Measurements from ENCODE around the gene AMHR2. TPM values are rescaled to one million over a fixed set of nuclear protein-coding genes. Genes with fewer than 3 reads are reported as not detected.

The AMHR2 gene
- total RNA-seq, 2 experiments from 2014 or later, result not detected

- H3K4me1 Mint-ChIP-seq (ENCODE audit: low read depth), result peaks cover 39% of the 10 kb centered on the region
These were observed 31.1 kb downstream of the AMHR2 start for GRCh38 chr12:53454707-53455106.

GRCh38 chr12:53456654-53457366, 33.2 kb downstream of the AMHR2 start:
- no peak overlapping the region for H3K4me3 Mint-ChIP-seq
- no peaks in the 10 kb centered on the region for H3K27me3 Mint-ChIP-seq (ENCODE audit: low read depth)
- no peak for DNase-seq
- H3K27ac Mint-ChIP-seq, result no peak overlapping the region
- ATAC-seq, result no peak
- H3K4me1 Mint-ChIP-seq (ENCODE audit: low read depth), result peaks cover 41% of the 10 kb centered on the region
- H3K36me3 Mint-ChIP-seq (ENCODE audit: low read depth), result peaks cover 79% of the 10 kb centered on the region
- ChIA-PET CTCF (interaction anchor here (0.9 to 1.5 kb wide), 3 partner anchors 19 to 105 kb away, joined by 3 read pairs; no protein-coding TSS in a partner anchor), POLR2A (interaction anchor here (0.6 to 4.0 kb wide), 2 partner anchors 19 to 442 kb away, joined by 4 to 16 read pairs; no protein-coding TSS in a partner anchor)
- no peaks in the 10 kb centered on the region for H3K9me3 Mint-ChIP-seq (ENCODE audit: insufficient read depth)

More at GRCh38 chr12:53454707-53455106, 31.1 kb downstream of the AMHR2 start:
- no peak for ATAC-seq
- peak overlapping the region; percentile 94 for H3K4me3 Mint-ChIP-seq
- no peaks in the 10 kb centered on the region for H3K9me3 Mint-ChIP-seq (ENCODE audit: insufficient read depth)
- H3K27me3 Mint-ChIP-seq (ENCODE audit: low read depth), result no peaks in the 10 kb centered on the region
- ChIA-PET CTCF (interaction anchor here (0.7 to 3.2 kb wide), 4 partner anchors 21 to 961 kb away, joined by 3 to 18 read pairs (median 4); partner anchors contain the start of gene ESPL1), POLR2A (interaction anchor here (0.6 to 4.0 kb wide), 7 partner anchors 10 to 186 kb away, joined by 3 to 16 read pairs (median 3); no protein-coding TSS in a partner anchor)
- H3K27ac Mint-ChIP-seq, result peak overlapping the region; percentile 100
- DNase-seq, result no peak
- peaks cover 63% of the 10 kb centered on the region for H3K36me3 Mint-ChIP-seq (ENCODE audit: low read depth)

- Mint-ChIP-seq H3K27ac (no peak overlapping the region), H3K9me3 (ENCODE audit: insufficient read depth) (no peaks in the 10 kb centered on the region), H3K36me3 (ENCODE audit: low read depth) (peaks cover 83% of the 10 kb centered on the region), H3K4me1 (ENCODE audit: low read depth) (peaks cover 38% of the 10 kb centered on the region), H3K4me3 (no peak overlapping the region), H3K27me3 (ENCODE audit: low read depth) (no peaks in the 10 kb centered on the region)
- ChIA-PET POLR2A (interaction anchor here (1.2 to 1.7 kb wide), 4 partner anchors 9 to 23 kb away, joined by 3 to 5 read pairs (median 5); no protein-coding TSS in a partner anchor), CTCF (interaction anchor here (1.0 to 1.7 kb wide), 5 partner anchors 15 to 107 kb away, joined by 3 to 5 read pairs (median 4); no protein-coding TSS in a partner anchor)
- no peak for DNase-seq
- ATAC-seq, result no peak
These were observed 35.4 kb downstream of the AMHR2 start for GRCh38 chr12:53459097-53459496.

- Mint-ChIP-seq H3K36me3 (ENCODE audit: low read depth) (peaks cover 83% of the 10 kb centered on the region), H3K4me3 (no peak overlapping the region), H3K9me3 (ENCODE audit: insufficient read depth) (no peaks in the 10 kb centered on the region), H3K27me3 (ENCODE audit: low read depth) (no peaks in the 10 kb centered on the region), H3K4me1 (ENCODE audit: low read depth) (peaks cover 27% of the 10 kb centered on the region), H3K27ac (no peak overlapping the region)
- DNase-seq, result no peak
- ChIA-PET POLR2A (interaction anchor here (0.6 to 1.5 kb wide), 3 partner anchors 12 to 166 kb away, joined by 3 read pairs; no protein-coding TSS in a partner anchor), CTCF (interaction anchor here (1.5 to 3.3 kb wide), 3 partner anchors 15 to 109 kb away, joined by 3 to 14 read pairs (median 3); no protein-coding TSS in a partner anchor)
- ATAC-seq, result no peak
These were observed 37.4 kb downstream of the AMHR2 start for GRCh38 chr12:53461059-53461458.

- Mint-ChIP-seq H3K4me1 (ENCODE audit: low read depth) (peaks cover 25% of the 10 kb centered on the region), H3K9me3 (ENCODE audit: insufficient read depth) (no peaks in the 10 kb centered on the region)
- no peak for DNase-seq
These were observed 37.9 kb downstream of the AMHR2 start for GRCh38 chr12:53461591-53461990.

GRCh38 chr12:53462935-53463334, 39.3 kb downstream of the AMHR2 start:
- ChIA-PET POLR2A (no interaction called here), CTCF (interaction anchor here (3.3 kb wide), 1 partner anchor 13 kb away, joined by 14 read pairs; no protein-coding TSS in a partner anchor)
- Mint-ChIP-seq H3K36me3 (ENCODE audit: low read depth) (peaks cover 91% of the 10 kb centered on the region), H3K4me3 (no peak overlapping the region), H3K9me3 (ENCODE audit: insufficient read depth) (no peaks in the 10 kb centered on the region), H3K27me3 (ENCODE audit: low read depth) (no peaks in the 10 kb centered on the region), H3K27ac (no peak overlapping the region), H3K4me1 (ENCODE audit: low read depth) (peaks cover 24% of the 10 kb centered on the region)
- no peak for ATAC-seq
- no peak for DNase-seq

More at GRCh38 chr12:53461591-53461990, 37.9 kb downstream of the AMHR2 start:
- ATAC-seq, result no peak
- Mint-ChIP-seq H3K36me3 (ENCODE audit: low read depth) (peaks cover 83% of the 10 kb centered on the region), H3K4me3 (no peak overlapping the region), H3K27ac (no peak overlapping the region), H3K27me3 (ENCODE audit: low read depth) (no peaks in the 10 kb centered on the region)
- ChIA-PET POLR2A (interaction anchor here (0.7 kb wide), 2 partner anchors 102 to 136 kb away, joined by 3 read pairs; no protein-coding TSS in a partner anchor), CTCF (interaction anchor here (1.5 to 3.3 kb wide), 2 partner anchors 15 to 109 kb away, joined by 3 to 14 read pairs; no protein-coding TSS in a partner anchor)

GRCh38 chr12:53463802-53464560, 40.3 kb downstream of the AMHR2 start:
- no peak overlapping the region for H3K27ac Mint-ChIP-seq
- CTCF ChIA-PET, result interaction anchor here (1.7 to 3.1 kb wide), 2 partner anchors 11 to 13 kb away, joined by 4 to 15 read pairs; no protein-coding TSS in a partner anchor
- no peak overlapping the region for H3K4me3 Mint-ChIP-seq
- DNase-seq, result no peak
- ATAC-seq, result no peak
- no peaks in the 10 kb centered on the region for H3K27me3 Mint-ChIP-seq (ENCODE audit: low read depth)
- H3K9me3 Mint-ChIP-seq (ENCODE audit: insufficient read depth), result no peaks in the 10 kb centered on the region
- H3K4me1 Mint-ChIP-seq (ENCODE audit: low read depth), result peaks cover 29% of the 10 kb centered on the region
- POLR2A ChIA-PET, result interaction anchor here (0.6 to 1.2 kb wide), 4 partner anchors 10 to 277 kb away, joined by 3 read pairs; no protein-coding TSS in a partner anchor
- H3K36me3 Mint-ChIP-seq (ENCODE audit: low read depth), result peaks cover 89% of the 10 kb centered on the region

- POLR2A ChIA-PET, result interaction anchor here (0.6 to 1.2 kb wide), 5 partner anchors 10 to 27 kb away, joined by 3 to 4 read pairs (median 3); no protein-coding TSS in a partner anchor
- no peak overlapping the region for H3K4me3 Mint-ChIP-seq
- peaks cover 26% of the 10 kb centered on the region for H3K4me1 Mint-ChIP-seq (ENCODE audit: low read depth)
- no peaks in the 10 kb centered on the region for H3K27me3 Mint-ChIP-seq (ENCODE audit: low read depth)
- H3K36me3 Mint-ChIP-seq (ENCODE audit: low read depth), result peaks cover 87% of the 10 kb centered on the region
- H3K9me3 Mint-ChIP-seq (ENCODE audit: insufficient read depth), result no peaks in the 10 kb centered on the region
- ATAC-seq, result no peak
- peak overlapping the region; percentile 43 for H3K27ac Mint-ChIP-seq
- no peak for DNase-seq
- CTCF ChIA-PET, result interaction anchor here (1.7 to 3.1 kb wide), 2 partner anchors 11 to 12 kb away, joined by 4 to 15 read pairs; no protein-coding TSS in a partner anchor
These were observed 41.2 kb downstream of the AMHR2 start for GRCh38 chr12:53464685-53465418.

- ChIA-PET POLR2A (interaction anchor here (0.6 to 1.2 kb wide), 3 partner anchors 9 to 26 kb away, joined by 3 to 4 read pairs (median 3); no protein-coding TSS in a partner anchor), CTCF (interaction anchor here (1.7 to 3.1 kb wide), 2 partner anchors 11 to 12 kb away, joined by 4 to 15 read pairs; no protein-coding TSS in a partner anchor)
- ATAC-seq (no peak), DNase-seq (no peak)
- Mint-ChIP-seq H3K27me3 (ENCODE audit: low read depth) (no peaks in the 10 kb centered on the region), H3K36me3 (ENCODE audit: low read depth) (peaks cover 82% of the 10 kb centered on the region), H3K4me1 (ENCODE audit: low read depth) (peaks cover 21% of the 10 kb centered on the region), H3K4me3 (no peak overlapping the region), H3K27ac (no peak overlapping the region), H3K9me3 (ENCODE audit: insufficient read depth) (no peaks in the 10 kb centered on the region)
These were observed 42.0 kb downstream of the AMHR2 start for GRCh38 chr12:53465679-53466078.

GRCh38 chr12:53466640-53467039, 43.0 kb downstream of the AMHR2 start:
- Mint-ChIP-seq H3K4me3 (no peak overlapping the region), H3K27me3 (ENCODE audit: low read depth) (no peaks in the 10 kb centered on the region), H3K36me3 (ENCODE audit: low read depth) (peaks cover 82% of the 10 kb centered on the region), H3K9me3 (ENCODE audit: insufficient read depth) (no peaks in the 10 kb centered on the region), H3K27ac (peak overlapping the region; percentile 5), H3K4me1 (ENCODE audit: low read depth) (peaks cover 22% of the 10 kb centered on the region)
- POLR2A ChIA-PET, result no interaction called here
- ATAC-seq (no peak), DNase-seq (no peak)
- CTCF ChIA-PET, result interaction anchor here (3.1 kb wide), 1 partner anchor 10 kb away, joined by 15 read pairs; no protein-coding TSS in a partner anchor
